Measurements from ENCODE around the gene EYS.
"Not testable (repeated sequence)": the region's sequence is repeated elsewhere in the genome, so short reads cannot be mapped to it uniquely, and the experiment has no call there.

The EYS gene

DNA sequence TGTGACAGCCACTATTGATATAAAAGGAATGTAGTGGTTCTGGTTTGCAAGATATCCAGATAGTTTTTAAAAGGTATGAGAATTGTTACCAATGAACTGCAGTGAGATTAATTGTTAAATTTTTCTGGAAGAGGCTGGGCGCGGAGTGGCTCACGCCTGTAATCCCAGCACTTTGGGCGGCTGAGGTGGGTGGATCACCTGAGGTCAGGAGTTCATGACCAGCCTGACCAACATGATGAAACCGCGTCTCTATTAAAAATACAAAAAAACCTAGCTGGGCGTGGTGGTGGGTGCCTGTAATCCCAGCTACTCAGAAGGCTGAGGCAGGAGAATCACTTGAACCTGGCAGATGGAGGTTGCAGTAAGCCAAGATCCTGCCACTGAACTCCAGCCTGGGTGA, 1906.6 kb downstream of the EYS start:
- DNase-seq: not testable (repeated sequence)

DNA sequence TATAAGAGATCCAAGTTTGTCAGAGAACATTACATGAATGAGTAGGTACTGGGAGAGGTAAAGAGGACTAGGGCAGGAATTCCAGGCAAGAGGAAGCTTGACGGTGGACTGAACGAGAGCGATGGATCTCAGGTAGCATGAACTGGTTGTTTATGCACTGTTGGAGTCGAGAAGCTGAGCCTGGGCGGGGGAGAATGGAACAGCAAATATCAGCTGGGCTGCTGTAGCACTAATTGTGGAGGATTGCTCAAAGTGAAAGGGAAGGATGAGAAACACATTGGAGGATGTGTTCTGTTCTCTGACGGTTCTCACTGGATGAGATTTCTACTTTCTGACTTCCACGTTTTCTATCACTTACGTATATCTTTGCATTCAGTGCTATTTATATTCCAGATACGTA, 1907.2 kb downstream of the EYS start:
- DNase-seq: no peak

GRCh38 chr6:63799313-63799712, 1907.7 kb downstream of the EYS start:
- DNase-seq: no peak

DNA sequence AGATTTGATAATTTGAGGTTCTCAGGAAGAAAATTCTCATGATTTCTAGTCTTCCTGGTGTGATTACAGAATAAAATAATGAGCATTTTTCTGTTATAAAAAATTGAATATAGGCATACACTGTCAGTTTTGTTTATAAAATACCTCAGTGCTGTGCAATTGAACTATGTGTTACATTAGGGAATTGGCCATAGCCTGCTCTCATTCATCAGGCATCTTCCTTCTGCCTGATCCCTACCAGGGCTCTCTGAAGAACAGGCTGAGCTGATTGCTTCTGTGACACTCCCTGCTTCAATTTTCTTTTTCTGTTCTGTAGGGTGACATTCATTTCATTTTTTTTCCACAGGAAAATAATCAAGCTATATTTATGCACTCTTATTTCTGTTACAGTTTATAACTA, 1908.6 kb downstream of the EYS start:
- no peak for DNase-seq

DNA sequence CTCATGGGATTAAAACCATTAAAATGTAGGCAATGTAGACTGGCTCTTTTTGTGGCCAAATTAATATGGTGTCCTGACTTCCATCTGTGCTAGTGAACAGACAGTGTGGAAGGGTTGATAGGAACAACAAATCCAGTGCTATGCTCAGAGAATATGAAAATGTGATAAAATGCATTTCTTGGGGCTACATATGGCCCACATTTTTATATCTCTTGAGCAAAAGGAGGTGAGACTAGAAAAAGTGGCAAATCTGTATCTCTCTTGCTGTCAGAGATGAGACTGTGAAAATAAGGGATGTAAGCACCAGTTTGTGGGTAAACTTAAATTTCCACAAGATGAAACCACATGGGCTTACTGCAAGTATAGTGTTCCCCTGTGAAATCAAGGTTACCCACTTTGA, 1909.3 kb downstream of the EYS start:
- no peak for DNase-seq

DNA sequence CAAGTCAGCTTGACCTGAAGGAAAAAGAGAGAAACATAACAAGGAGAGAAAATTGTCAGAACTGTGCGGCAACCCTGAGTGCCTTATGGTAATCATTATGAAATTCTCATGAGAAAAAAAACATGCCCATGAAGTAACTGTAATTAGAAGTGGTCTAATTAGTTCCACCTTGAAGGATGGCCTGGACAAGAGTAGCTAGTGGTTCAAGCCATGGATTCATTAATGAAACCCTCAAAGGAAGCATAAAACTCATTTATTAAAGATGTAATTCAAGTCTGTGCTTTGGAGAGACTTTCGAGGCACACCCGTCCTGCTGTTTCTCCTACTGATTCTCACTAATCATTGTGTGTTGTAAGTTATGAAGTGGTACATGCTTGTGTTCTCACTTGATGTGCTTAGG, 1911.2 kb downstream of the EYS start:
- DNase-seq: no peak

GRCh38 chr6:63795006-63795405, 1912.0 kb downstream of the EYS start:
- no peak for DNase-seq

DNA sequence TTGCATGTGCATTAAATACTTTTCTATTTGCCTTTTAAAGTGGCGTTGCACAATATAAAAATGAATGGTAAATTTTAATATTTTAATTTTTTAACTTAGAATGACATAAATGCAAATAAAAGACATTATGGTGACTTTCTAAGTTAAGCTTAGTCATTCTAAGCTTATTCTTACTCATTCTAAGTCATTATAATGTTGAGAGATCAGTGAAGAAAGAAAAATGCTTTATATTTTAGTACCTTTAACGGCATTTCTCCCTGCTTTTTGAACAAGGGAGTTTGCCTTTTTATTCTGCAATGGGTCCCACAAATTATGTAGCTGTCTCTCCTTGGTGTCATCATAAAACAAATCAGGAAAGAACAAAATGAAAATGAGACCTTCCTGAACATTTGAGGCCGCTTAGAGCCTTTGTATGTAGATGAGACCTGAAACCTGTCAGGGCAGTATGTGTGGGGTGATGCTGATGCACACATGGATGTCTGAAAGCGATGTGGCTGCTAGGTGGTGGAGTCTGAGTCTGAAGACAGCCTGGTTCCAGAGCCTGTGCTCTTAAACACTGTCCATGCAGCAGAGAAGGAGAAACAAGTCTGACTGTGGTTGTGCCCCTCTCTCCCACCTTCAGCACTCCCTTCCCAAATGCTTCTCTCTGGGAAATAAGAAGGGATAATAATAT, 1913.4 kb downstream of the EYS start:
- no peak for DNase-seq

- DNase-seq: no peak
Measured at GRCh38 chr6:63792736-63793464, 1914.1 kb downstream of the EYS start.

- DNase-seq: no peak
Measured at GRCh38 chr6:63790334-63790733, 1916.7 kb downstream of the EYS start.

DNA sequence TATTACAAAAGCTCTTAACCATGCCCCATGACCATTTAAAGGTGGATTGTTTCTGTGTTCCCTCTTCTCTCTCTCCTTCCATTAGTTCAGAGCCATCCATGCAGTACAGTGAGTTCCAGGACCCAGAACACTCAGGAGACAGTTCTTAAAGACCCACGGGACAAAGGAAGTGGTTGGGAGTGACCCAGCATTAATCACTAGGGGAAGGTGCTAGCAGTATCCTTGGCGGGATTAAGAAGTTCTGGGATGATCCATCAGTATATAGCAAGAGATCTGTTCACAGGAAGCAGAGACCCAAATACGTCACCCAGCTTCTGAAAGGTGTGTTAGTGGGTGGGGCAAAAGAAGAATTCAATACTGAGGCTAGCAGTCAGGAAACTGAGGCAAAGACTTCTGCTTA, 1917.3 kb downstream of the EYS start:
- DNase-seq: no peak

GRCh38 chr6:63788569-63788968, 1918.5 kb downstream of the EYS start:
- DNase-seq: no peak

DNA sequence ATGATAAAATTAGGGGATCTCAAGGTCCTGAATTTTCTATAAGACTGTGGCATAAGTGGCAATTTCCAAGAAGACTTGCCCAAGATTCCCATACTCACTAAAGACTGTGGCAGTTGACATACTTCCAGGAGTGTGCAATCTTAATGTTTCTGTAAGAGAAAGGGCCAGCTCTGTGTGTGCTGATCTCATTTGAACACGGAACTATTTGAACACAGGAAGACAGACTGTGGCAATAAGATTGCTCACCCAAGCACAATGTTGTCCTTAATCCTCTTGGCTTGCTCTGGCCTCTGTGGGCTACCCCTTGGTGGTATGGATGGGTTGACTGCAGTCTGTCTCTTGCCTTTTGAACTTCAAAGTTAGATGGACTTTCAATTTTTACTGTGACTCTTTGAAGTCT, 1920.0 kb downstream of the EYS start:
- no peak for DNase-seq

DNA sequence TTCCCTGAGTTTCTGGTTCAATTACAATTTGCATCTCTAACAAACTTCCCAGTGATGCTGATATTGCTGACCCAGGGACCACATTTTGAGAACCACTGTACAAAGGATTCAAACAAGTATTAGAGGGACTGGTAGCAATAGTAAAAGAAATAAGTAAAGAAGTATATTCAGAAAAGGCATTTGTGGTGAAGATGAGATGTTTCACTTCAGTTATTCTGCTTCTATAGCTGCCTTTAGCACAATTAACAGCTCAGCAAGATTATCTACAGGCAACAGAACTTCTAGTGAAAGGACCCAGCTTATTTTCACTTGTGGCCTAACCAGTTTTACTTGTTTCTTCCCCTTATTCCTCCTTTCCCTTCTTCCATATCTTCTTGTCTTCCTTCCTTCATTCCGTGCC, 1922.0 kb downstream of the EYS start:
- DNase-seq: no peak

- no peak for DNase-seq
Measured at GRCh38 chr6:63783096-63783495, 1923.9 kb downstream of the EYS start.

GRCh38 chr6:63774961-63775360, 1932.1 kb downstream of the EYS start:
- DNase-seq: no peak

DNA sequence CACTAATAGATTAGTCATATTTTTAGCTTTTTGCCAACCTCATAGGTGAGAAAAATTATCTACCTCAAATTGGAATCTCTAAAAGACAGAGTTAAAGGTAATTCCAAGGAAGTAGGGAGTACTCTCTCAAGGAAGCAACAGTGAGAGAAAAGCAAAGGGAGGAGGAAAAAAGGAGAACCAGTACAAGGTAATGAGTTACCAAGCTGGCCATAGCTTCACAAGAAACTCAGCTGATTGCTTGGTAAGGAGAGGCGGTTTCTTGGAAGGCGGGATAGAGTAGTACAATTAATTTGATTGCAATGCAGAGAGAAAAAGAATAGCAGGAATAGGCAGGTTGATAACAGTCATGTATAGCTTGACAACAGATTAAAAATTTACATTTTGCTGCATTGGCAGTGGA, 1933.8 kb downstream of the EYS start:
- no peak for DNase-seq

GRCh38 chr6:63765828-63766227, 1941.2 kb downstream of the EYS start:
- no peak for DNase-seq

DNA sequence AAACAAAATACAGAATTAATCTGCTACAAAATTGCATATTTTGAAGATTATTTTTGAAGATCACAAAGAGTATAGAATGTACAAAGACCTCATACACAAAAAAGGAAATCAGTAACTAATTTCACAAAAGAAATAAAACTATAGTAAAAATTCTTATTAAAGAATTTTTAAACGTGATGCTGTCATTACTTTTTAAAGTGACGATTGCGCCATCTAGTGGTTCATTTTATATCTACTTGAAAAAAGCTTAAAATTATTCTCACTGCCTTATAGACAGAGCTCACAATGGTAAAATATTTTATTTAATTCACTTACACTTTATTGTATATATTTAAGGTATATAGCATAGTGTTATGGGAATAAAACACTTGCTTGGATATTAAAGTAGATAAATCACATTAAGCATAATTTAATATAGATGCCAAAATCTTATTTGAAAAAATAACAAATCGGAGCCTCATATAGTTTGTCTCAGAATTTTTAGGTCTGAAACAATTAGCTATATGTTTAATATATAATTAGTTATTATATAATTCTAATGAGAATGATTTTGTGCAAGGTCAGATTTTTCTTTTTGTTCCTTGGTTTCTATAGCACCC, 1942.6 kb downstream of the EYS start:
- DNase-seq: peak; percentile 25

DNA sequence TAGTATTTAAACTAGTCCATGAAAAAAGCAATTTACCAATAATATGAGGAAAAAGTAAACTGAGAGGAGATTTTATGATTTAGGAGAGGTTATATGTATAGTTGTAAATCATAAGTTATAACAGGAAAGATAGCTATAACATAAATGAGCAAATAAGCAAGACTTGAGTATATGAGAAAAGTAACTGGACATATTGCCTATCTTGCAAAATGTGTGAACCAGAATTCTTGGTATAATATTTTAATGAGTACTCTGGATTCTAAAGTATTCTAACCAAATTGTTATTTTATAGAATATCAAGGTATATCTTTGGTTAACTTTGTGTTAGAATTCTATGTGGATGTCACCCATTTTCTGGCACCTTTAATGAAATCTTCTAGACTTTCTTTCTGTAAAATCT, 1946.8 kb downstream of the EYS start:
- DNase-seq: no peak

- DNase-seq: no peak
Measured at GRCh38 chr6:63759605-63760105, 1947.4 kb downstream of the EYS start.

- DNase-seq: no peak
Measured at GRCh38 chr6:63757826-63758225, 1949.2 kb downstream of the EYS start.

GRCh38 chr6:63757275-63757674, 1949.8 kb downstream of the EYS start:
- not testable (repeated sequence) for DNase-seq

- no peak for DNase-seq
Measured at GRCh38 chr6:63750400-63750799, 1956.6 kb downstream of the EYS start.
